Activated naive CD4-positive, alpha-beta T cell treated with anti-CD3 and anti-CD28 coated beads, Interleukin-2, amount 50 U/mL, for 16 hours (primary cell): ENCODE measurements around the gene SPNS3.

Experiments
- DNase-seq: peaks from one replicate; pipeline ENCODE4 v3.0.0-alpha.2; 2020

Gene SPNS3

DNA sequence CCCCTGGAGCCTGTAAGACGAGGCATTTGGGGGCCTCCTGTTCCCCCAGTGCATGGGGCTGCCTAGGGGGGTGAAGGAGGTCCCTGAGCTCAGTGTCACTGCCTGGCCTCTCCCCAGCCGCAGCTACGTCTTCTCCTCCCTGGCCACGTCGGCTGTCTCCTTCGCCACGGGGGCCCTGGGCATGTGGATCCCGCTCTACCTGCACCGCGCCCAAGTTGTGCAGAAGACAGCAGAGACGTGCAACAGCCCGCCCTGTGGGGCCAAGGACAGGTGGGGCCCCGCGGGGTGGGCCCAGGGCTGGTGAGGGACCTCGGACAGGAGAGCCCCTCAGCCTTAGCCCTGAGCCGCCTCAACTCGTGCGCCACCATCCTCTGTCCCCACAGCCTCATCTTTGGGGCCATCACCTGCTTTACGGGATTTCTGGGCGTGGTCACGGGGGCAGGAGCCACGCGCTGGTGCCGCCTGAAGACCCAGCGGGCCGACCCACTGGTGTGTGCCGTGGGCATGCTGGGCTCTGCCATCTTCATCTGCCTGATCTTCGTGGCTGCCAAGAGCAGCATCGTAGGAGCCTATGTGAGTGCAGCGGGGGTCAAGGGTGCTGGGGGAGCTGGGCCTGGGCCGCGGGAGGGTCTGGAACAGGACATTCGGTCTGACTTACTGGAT, 99.3 kb downstream of the SPNS3 start:
- no peak for DNase-seq

DNA sequence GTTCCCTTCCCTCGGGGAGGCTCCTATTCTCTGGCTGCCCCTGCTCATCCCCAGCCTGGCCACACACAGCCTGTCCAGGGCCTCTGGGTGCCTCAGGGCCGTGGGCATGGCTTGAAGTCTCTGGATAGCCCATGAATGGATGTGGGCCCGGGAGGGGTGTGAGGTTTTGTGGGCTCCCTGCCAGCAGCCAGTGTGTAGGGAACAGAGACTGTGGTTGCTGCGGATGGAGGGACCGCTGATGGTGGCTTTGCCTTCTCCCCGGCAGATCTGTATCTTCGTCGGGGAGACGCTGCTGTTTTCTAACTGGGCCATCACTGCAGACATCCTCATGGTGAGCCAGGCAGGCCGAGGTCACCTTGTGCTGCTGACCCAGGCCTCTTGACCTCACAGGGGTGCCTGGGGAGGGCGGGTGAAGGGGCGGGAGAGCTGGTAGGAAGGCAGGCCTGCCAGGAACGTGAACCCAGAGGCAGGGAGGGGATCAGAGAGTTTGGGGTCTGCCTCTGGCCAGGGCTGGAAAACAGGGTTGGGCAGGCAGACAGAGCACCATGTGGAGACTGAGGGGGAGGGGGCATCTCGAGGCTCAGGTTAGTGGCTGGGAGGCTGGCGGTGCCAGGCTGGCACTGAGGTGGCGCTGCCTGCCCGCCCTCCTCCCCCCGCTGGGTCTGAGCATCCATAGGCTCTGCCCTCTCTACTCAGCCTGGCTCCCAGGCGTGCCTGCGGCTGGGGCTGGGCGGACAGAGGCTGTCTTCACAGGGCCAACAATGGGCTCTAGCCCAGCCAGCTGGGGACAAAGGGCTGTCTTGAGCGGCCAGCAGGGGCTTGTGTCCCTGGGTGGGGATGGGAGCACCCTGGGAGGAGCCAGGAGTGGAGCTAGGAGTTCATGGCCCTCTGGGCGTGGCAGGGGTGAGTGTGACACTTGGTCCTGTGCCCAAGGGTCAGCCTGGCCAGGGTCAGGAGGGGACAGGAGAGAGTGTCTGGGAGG, 100.1 kb downstream of the SPNS3 start:
- no peak for DNase-seq

DNA sequence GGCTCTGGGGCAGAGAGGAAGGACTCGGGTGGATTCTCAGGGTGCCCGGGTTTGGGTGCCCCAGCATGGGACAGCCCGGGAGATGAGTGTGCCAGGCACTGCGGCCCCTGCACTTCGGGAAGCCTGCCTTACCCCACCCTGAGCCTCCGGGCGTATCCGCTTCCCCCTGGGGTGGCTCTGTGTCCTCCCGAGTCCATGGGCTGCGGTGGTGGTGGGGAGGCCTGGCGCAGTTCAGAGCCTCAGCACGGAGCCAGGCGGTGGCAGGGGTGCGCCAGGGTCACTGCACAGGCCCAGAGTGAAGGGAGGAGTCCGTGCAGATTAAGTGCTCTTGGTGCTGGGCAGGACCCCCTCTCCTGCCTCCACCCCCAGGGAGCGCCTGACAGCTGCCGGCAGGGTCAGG, 100.8 kb downstream of the SPNS3 start:
- DNase-seq = no peak

DNA sequence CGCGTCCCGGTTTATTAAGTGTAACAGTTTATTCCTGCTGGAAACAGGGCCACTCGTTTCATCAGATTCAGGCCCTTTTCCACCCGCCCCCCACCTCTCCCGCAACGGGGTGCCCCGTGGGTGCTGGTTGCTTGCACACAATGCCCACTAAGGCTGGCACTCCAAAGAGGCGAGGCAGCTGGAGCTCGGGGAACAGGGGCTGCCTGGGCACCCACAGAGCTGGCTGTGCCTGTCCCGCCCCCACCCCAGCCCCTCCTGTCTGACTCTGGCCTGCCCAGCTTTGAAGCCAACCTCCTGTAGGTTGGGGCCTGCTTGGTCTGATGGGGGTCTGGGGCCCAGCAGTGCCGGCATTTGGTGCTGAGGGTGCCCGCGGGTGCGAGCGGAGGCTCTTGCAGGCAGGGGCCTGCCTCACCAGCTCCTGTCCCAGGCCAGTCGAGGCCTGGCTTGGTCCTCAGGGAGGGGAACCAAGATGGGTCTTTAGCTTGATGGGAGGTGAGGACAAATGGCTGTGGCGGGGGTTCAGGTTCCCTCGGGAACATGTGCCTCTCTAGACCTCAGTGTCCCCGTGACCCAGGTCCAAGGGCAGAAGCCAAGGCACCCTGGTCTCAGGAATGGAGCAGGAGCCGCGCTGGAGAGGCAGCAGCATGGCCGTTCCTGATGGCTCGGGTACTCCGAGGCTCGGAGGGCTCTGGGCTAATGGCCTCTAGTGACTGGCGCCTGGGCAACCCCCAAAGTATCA, 101.4 kb downstream of the SPNS3 start:
- no peak for DNase-seq

DNA sequence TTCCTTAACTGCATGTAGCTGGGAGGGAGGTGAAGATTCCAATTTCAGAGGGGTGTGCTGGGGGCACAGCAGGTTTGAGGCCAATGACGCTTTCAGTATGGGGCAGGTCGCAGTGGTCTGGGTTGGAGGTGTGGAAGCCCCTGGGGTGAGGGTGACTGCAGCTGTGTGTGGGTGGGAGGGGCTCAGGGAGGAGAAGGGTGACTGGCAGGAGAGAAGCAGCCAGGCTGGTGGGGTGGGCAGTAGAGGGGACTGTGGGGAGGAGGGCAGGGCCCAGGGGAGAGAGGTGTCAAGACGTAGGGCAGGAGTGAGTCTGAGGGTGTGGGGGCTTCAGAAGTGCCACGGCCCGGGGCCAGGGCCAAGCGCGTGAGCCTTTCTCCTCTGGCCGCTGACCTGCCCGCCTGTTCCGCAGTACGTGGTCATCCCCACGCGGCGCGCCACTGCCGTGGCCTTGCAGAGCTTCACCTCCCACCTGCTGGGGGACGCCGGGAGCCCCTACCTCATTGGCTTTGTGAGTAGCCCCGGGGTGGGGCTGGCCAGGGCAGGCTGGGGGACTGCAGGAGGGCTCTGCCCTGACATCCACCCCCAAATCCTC, 102.0 kb downstream of the SPNS3 start:
- DNase-seq = no peak

DNA sequence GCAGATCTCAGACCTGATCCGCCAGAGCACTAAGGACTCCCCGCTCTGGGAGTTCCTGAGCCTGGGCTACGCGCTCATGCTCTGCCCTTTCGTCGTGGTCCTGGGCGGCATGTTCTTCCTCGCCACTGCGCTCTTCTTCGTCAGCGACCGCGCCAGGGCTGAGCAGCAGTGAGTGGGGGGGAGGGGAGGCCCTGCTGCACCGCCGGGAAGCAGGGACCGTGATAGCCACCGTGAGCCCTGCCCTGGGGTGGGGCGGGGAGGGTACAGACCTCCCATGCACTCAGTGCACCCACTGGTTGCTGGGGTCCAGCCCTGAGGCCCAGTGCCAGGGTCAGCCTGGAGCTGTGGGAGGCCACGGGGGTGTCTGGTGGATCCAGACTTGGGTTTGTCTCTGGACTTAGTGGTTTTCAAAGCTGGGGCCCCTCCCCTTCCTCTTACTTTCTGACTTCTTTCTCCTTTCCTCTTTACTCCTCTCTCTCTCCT, 102.6 kb downstream of the SPNS3 start:
- DNase-seq = no peak

DNA sequence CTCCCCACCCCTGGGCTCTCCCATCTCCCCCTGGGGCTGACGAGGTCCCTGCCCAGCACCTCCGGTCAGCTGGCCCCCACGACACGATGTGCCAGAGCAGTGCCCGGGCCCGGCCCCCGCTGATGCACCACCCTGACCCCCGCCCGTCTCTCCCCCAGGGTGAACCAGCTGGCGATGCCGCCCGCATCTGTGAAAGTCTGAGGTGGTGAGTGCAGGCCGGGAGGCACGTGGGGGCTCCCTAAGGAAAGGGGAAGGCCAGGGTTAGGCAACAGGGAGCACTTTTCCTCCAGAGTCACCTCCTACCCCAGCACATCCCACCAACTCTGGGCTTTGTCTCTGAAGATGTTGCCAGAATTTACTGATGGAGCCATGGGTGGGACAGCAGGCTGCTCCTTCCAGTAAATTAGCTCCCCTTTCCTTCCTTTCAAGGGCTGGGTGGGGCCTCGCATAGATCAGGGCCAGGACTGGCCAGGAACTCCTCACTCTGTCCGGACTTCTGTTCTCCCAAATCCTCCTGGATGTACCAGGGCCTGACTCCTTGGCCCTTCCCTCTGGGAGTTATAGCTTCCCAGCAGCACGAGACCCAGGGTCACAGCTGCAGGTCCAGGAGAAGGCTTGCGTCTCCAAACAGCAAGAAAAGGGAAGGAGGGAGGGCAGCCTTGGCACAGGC, 103.1 kb downstream of the SPNS3 start:
- no peak for DNase-seq
